DOHH2 (cell line): ENCODE measurements around the gene PAIP2.

ENCODE experiments used
- CTCF ChIP-seq: fragments of 200-600 bp; sonication (generic); IDR thresholded peaks from one replicate; pipeline ENCODE4 v1.5.1; 2014; ENCODE audit warnings: antibody characterized with exemption, mild to moderate bottlenecking, low read depth, low read length; ENCODE audit not compliant: poor library complexity, severe bottlenecking
- EZH2phosphoT487 ChIP-seq: fragments of 200-600 bp; sonication (generic); IDR thresholded peaks from 2 replicates; pipeline ENCODE4 v1.6.1; 2017; ENCODE audit warnings: borderline replicate concordance, mild to moderate bottlenecking, antibody characterized with exemption, low read length, moderate library complexity, mixed read lengths

DNA sequence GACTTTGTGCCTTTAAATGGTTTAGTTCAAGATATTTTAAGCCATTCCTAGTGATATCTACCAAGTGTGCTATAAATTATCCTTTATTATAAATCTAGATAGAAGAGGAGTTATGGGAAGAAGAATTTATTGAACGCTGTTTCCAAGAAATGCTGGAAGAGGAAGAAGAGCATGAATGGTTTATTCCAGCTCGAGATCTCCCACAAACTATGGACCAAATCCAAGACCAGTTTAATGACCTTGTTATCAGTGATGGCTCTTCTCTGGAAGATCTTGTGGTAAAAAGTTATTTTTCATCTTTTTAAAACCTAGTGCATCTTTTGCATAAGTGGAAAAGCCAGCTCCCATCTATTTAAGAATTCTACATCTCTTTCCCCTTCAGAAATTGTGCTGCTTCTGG lies 22.8 kb downstream of the PAIP2 start:
- no peak for TF ChIP-seq CTCF
- TF ChIP-seq EZH2phosphoT487, result no peak
